Neural crest cell (in vitro differentiated cells): ENCODE measurements around the gene CA10. TPM values are rescaled to one million over a fixed set of nuclear protein-coding genes. Genes with fewer than 3 reads are reported as not detected.

Experiments
- DNase-seq: peaks from one replicate; pipeline ENCODE4 v3.0.0; 2021; ENCODE audit warnings: low read depth, mixed read lengths, low spot score
- H3K27ac Mint-ChIP-seq: one replicate; pipeline ENCODE4 v1.8.0; 2021; ENCODE audit warnings: mild to moderate bottlenecking, mixed read lengths; ENCODE audit not compliant: unreplicated experiment
- H3K27me3 Mint-ChIP-seq: 2 replicates; pipeline ENCODE4 v1.8.0; 2021; ENCODE audit warnings: low read depth, mild to moderate bottlenecking, mixed read lengths
- H3K36me3 Mint-ChIP-seq: 2 replicates; pipeline ENCODE4 v1.8.0; 2021; ENCODE audit warnings: low read depth, mild to moderate bottlenecking, mixed read lengths
- H3K4me1 Mint-ChIP-seq: 2 replicates; pipeline ENCODE4 v1.8.0; 2021; ENCODE audit warnings: mixed read lengths
- H3K4me3 Mint-ChIP-seq: one replicate; pipeline ENCODE4 v1.8.0; 2021; ENCODE audit warnings: mild to moderate bottlenecking, mixed read lengths
- H3K9me3 Mint-ChIP-seq: 2 replicates; pipeline ENCODE4 v1.8.0; 2021; ENCODE audit warnings: mixed read lengths
- CTCF ChIP-seq: fragments of 200-600 bp; sonication (generic); conservative IDR thresholded peaks from 2 replicates; pipeline ENCODE4 v1.5.0; 2021; ENCODE audit warnings: antibody characterized with exemption, mild to moderate bottlenecking
- total RNA-seq: library from RNA; stranded (reverse); gene quantifications from 2 replicates; pipeline ENCODE4 v1.2.1, GENCODE V29; 2021

The CA10 gene
- total RNA-seq, 1 donor from 2014 or later, result not detected

DNA sequence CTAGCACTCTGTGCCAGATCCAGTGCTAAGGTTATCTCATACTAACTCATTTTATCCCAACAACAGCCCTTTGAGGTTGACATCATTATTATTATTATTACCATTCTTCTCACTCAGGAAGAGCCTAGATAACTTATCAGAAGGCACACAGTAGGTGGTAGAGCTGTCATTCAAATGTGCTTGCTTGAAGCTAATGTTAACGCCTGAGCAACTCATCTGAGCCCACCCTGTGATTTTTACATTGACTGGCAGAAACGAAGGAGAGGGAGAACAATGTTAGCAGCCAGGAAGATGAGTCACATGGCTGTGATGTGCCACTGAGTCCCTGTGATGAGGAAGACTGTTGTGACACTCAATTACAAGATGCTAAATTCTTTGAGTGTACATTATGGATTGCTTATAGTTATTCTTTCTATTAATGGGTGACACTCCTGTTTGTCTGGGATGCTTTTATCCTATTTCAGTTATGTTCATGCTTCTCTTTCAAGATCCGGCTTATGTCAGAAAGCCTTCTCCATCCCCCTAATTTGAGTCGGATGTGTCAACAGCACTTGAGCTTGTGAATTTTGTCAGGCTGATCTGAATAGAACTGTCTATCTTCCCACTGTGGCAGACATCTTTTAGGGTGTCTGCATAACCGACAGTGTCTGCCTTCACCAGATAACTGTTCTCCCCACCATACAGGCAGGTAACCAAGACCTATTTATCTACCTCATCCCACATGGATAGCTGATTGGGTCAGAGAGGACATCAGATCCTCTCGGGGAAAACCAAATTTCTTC is 426.4 kb downstream of the CA10 start:
- Mint-ChIP-seq H3K27ac (no peak overlapping the region), H3K27me3 (peaks cover 27% of the 10 kb centered on the region), H3K36me3 (no peaks in the 10 kb centered on the region), H3K4me3 (no peak overlapping the region), H3K4me1 (peaks cover 4% of the 10 kb centered on the region), H3K9me3 (peaks cover 3% of the 10 kb centered on the region)
- TF ChIP-seq CTCF, result no peak
- no peak for DNase-seq

DNA sequence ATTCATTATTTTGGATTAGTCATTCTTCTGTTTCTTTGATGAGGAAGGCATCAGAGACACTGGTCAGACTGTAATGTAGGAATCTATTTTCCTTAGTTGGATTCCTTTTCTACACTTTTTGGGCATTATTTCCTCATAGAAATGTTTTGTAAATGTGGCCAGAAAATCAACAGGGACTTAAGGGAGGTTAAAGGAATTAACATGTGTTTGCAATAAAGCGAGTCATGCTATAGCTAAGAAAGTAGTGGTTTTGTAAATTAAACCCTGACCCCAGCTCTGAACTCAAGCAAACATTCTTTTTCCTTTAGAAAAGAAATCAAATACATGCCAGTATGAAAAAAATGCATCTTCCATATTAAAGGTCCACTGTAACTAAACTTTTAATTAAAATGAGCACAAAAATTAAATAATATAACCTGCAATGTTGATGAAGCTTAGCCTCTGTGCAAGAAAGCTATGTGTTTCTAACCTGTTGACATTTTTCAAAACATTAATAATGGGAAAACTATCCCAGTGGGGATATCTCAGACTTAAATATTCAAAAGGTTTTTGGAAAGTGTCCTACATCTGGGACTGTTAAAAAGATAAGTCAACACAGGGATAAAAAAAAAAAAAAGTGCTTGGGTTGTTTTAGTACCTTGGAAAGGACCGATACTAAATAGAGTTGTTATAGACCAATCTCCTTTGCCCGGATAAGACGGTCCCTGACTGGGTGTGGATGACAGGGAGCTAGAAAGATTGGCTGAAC is 428.0 kb downstream of the CA10 start:
- peaks cover 4% of the 10 kb centered on the region for H3K4me1 Mint-ChIP-seq
- H3K27me3 Mint-ChIP-seq, result peaks cover 25% of the 10 kb centered on the region
- no peak overlapping the region for H3K4me3 Mint-ChIP-seq
- DNase-seq, result no peak
- no peaks in the 10 kb centered on the region for H3K36me3 Mint-ChIP-seq
- no peak for TF ChIP-seq CTCF
- H3K27ac Mint-ChIP-seq, result no peak overlapping the region
- H3K9me3 Mint-ChIP-seq, result peaks cover 3% of the 10 kb centered on the region

- H3K4me3 Mint-ChIP-seq, result no peak overlapping the region
- H3K27me3 Mint-ChIP-seq, result peaks cover 3% of the 10 kb centered on the region
- H3K4me1 Mint-ChIP-seq, result no peaks in the 10 kb centered on the region
- H3K9me3 Mint-ChIP-seq, result peaks cover 3% of the 10 kb centered on the region
- DNase-seq, result no peak
- no peak for TF ChIP-seq CTCF
- H3K36me3 Mint-ChIP-seq, result no peaks in the 10 kb centered on the region
- no peak overlapping the region for H3K27ac Mint-ChIP-seq
Observed at GRCh38 chr17:51725185-51725584, 433.3 kb downstream of the CA10 start.

- no peak for DNase-seq
- Mint-ChIP-seq H3K4me1 (no peaks in the 10 kb centered on the region), H3K27me3 (peaks cover 3% of the 10 kb centered on the region), H3K27ac (no peak overlapping the region), H3K4me3 (no peak overlapping the region), H3K36me3 (no peaks in the 10 kb centered on the region), H3K9me3 (peaks cover 3% of the 10 kb centered on the region)
- no peak for TF ChIP-seq CTCF
Observed at GRCh38 chr17:51724043-51724580, 434.4 kb downstream of the CA10 start.

- H3K27me3 Mint-ChIP-seq, result no peaks in the 10 kb centered on the region
- H3K4me1 Mint-ChIP-seq, result no peaks in the 10 kb centered on the region
- no peak overlapping the region for H3K4me3 Mint-ChIP-seq
- DNase-seq, result no peak
- peaks cover 3% of the 10 kb centered on the region for H3K9me3 Mint-ChIP-seq
- no peaks in the 10 kb centered on the region for H3K36me3 Mint-ChIP-seq
- TF ChIP-seq CTCF, result no peak
- no peak overlapping the region for H3K27ac Mint-ChIP-seq
Observed at GRCh38 chr17:51722994-51723393, 435.5 kb downstream of the CA10 start.
